ENCODE data around the gene SAPCD1. TPM values are rescaled to one million over a fixed set of nuclear protein-coding genes. Genes with fewer than 3 reads are reported as not detected.

Gene SAPCD1
- total and polyA plus RNA-seq, 10 of the 15 experiments (the other 5 are each of a cell fraction or from before 2014, with no cell fraction given) = 1.6 to 13.0 (median 5.4) TPM

GRCh38 chr6:31736021-31736767 lies 26.3 kb upstream of the SAPCD1 start, which contains the start of gene CLIC1 (continued):
- peak; percentile 21; the same call in 1 of the 2 replicates for TF ChIP-seq ZBTB40 (IDR thresholded peaks at IDR 0.05; ENCODE audit: borderline replicate concordance)
- no peak for TF ChIP-seq HDAC2 (IDR thresholded peaks at IDR 0.05)
- no peak for TF ChIP-seq KLF5 (IDR thresholded peaks at IDR 0.05; ENCODE audit: partially characterized antibody)
- TF ChIP-seq ATF7 (IDR thresholded peaks at IDR 0.05; ENCODE audit: low read depth) = peak; percentile 37; the same call in 1 of the 2 replicates
- TF ChIP-seq POLR2AphosphoS5 (IDR thresholded peaks at IDR 0.05; ENCODE audit: low read length) = peak; percentile 82
- peak; percentile 86; the same call in 1 of the 2 replicates for TF ChIP-seq CHD1 (IDR thresholded peaks at IDR 0.05; ENCODE audit: low read depth, low read length)
- no peak for TF ChIP-seq RBBP5 (conservative IDR thresholded peaks at IDR 0.05)
- TF ChIP-seq SMAD1 (IDR thresholded peaks at IDR 0.05; ENCODE audit: low read depth, partially characterized antibody) = peak; percentile 35
- TF ChIP-seq LARP7 (IDR thresholded peaks at IDR 0.05) = no peak
- no peak for TF ChIP-seq TCF12 (IDR thresholded peaks at IDR 0.05; ENCODE audit: low read depth, low read length)
- no peak for TF ChIP-seq ZZZ3 (IDR thresholded peaks at IDR 0.05; ENCODE audit: control insufficient read depth, insufficient read length, low read depth)
- no peak for TF ChIP-seq CBX5 (IDR thresholded peaks at IDR 0.05; ENCODE audit: low read depth)
- 0 out of 2 replicates have a peak, but pooled peaks have one; percentile 3 for TF ChIP-seq RB1 (IDR thresholded peaks at IDR 0.05; ENCODE audit: borderline replicate concordance)
- TF ChIP-seq NRF1 (conservative IDR thresholded peaks at IDR 0.05; ENCODE audit: low read depth, low read length) = no peak
- no peak for TF ChIP-seq MTA3 (IDR thresholded peaks at IDR 0.05; ENCODE audit: borderline replicate concordance, low read length)
- TF ChIP-seq NBN (IDR thresholded peaks at IDR 0.05) = peak; percentile 47; the same call in 1 of the 2 replicates
- peak; percentile 23; the same call in 1 of the 2 replicates for TF ChIP-seq MTA2 (IDR thresholded peaks at IDR 0.05; ENCODE audit: low read depth)
- TF ChIP-seq WRNIP1 (IDR thresholded peaks at IDR 0.05; ENCODE audit: borderline replicate concordance, low read depth, low read length) = 0 out of 2 replicates have a peak, but pooled peaks have one; percentile 29
- peak; percentile 90 for TF ChIP-seq POLR2A (IDR thresholded peaks at IDR 0.05; ENCODE audit: low read depth, low read length)
- TF ChIP-seq ELK1 (IDR thresholded peaks at IDR 0.05; ENCODE audit: low read depth, low read length) = 0 out of 2 replicates have a peak, but pooled peaks have one; percentile 34
- TF ChIP-seq CUX1 (IDR thresholded peaks at IDR 0.05; ENCODE audit: insufficient replicate concordance, low read depth, low read length) = peak; percentile 25
- TF ChIP-seq IRF4 (IDR thresholded peaks at IDR 0.05; ENCODE audit: low read depth, low read length) = no peak

Measured in GM12878 (cell line).